HCT116 (cell line): ENCODE results near the gene RPL22L1. TPM values are rescaled to one million over a fixed set of nuclear protein-coding genes. Genes with fewer than 3 reads are reported as not detected.

ENCODE experiments used
- ATAC-seq: fragments of 200-7000 bp; cut with Tn5 transposase; 2 replicates; pipeline ENCODE4 v1.9.1; 2020; ENCODE audit warnings: mild to moderate bottlenecking, moderate library complexity
- BruUV-seq: library from RNA; stranded (reverse); fragments of 400-500 nt; replicated peaks from 2 replicates; lab custom pipeline; 2021; lab: Mats Ljungman, UMichigan
- CTCF ChIA-PET: fragments of 300-600 bp; sonication (Branson Sonifier 250); formaldehyde crosslinking; loops from one replicate; lab custom pipeline; 2021; ENCODE audit warnings: antibody characterized with exemption; lab: Charles Lee
- POLR2A ChIA-PET: fragments of 300-600, 350-600 bp; sonication (Branson Sonifier 250); formaldehyde crosslinking; loops from one replicate; lab custom pipeline; 2021; ENCODE audit warnings: antibody characterized with exemption; lab: Charles Lee
- RAD21 ChIA-PET, 2 experiments: fragments of 300-600 bp; sonication (Branson Sonifier 250); formaldehyde crosslinking; loops; one replicate each; lab custom pipeline; 2023; ENCODE audit warnings: low total read pairs in 2 of 2; ENCODE audit not compliant: uncharacterized antibody in 2 of 2, unreplicated experiment in 2 of 2, low non-redundant PET in 1 of 2; lab: Charles Lee
- DNase-seq: peaks from one replicate; pipeline ENCODE4 v3.0.0-alpha.2; 2010; ENCODE audit warnings: low read depth, low spot score
- H2AFZ ChIP-seq: fragments of 200-600 bp; shearing (Covaris generic), sonication (generic); 2 replicates; pipeline ENCODE4 v1.6.1; 2017; ENCODE audit warnings: low read depth, mixed run types, mixed read lengths, antibody characterized with exemption, low read length; ENCODE audit not compliant: poor library complexity, severe bottlenecking
- H3K27ac ChIP-seq: 2 replicates; pipeline ENCODE4 v1.5.1; 2012; ENCODE audit warnings: low read depth, low read length
- H3K27me3 ChIP-seq: fragments of 200-600 bp; sonication (generic); 2 replicates; pipeline ENCODE4 v1.6.1; 2016; ENCODE audit warnings: mixed run types, low read length, mixed read lengths; ENCODE audit not compliant: insufficient read depth
- H3K36me3 ChIP-seq, 2 experiments: fragments of 200-500 bp in 1 of 2; fragments of 200-600 bp in 1 of 2; sonication (Bioruptor generic) in 1 of 2; sonication (generic) in 1 of 2; 2 replicates each; pipeline versions ENCODE4 v1.5.1 to v1.6.1; 2014 to 2016; ENCODE audit warnings: low read length in 2 of 2, inconsistent platforms in 1 of 2, mixed read lengths in 1 of 2, mixed run types in 1 of 2; ENCODE audit not compliant: insufficient read depth in 2 of 2, control insufficient read depth in 1 of 2
- H3K4me1 ChIP-seq, 2 experiments: fragments of 200-600 bp in 1 of 2; sonication (generic) in 1 of 2; 2 replicates each; pipeline versions ENCODE4 v1.5.1 to v1.6.1; 2012 to 2017; ENCODE audit warnings: low read length in 2 of 2, inconsistent platforms in 1 of 2, mild to moderate bottlenecking in 1 of 2, mixed read lengths in 1 of 2, mixed run types in 1 of 2, moderate library complexity in 1 of 2; ENCODE audit not compliant: insufficient read depth in 2 of 2, control insufficient read depth in 1 of 2
- H3K4me2 ChIP-seq: fragments of 200-600 bp; sonication (generic); 2 replicates; pipeline ENCODE4 v1.6.1; 2017; ENCODE audit warnings: mixed run types, low read length, mixed read lengths
- H3K4me3 ChIP-seq, 2 experiments: fragments of 200-600 bp in 1 of 2; sonication (generic) in 1 of 2; replicated peaks in 1 of 2; 2 replicates each; pipeline ENCODE4 v1.5.1; 2011 to 2016; ENCODE audit warnings: low read length in 2 of 2, control low read depth in 1 of 2, low read depth in 1 of 2, mild to moderate bottlenecking in 1 of 2, mixed read lengths in 1 of 2, mixed run types in 1 of 2
- H3K79me2 ChIP-seq: fragments of 200-600 bp; sonication (generic); 2 replicates; pipeline ENCODE4 v1.6.1; 2017; ENCODE audit warnings: mild to moderate bottlenecking, mixed run types, low read length, moderate library complexity, mixed read lengths; ENCODE audit not compliant: insufficient read depth
- H3K9ac ChIP-seq: fragments of 200-600 bp; sonication (generic); 2 replicates; pipeline ENCODE4 v1.6.1; 2016; ENCODE audit warnings: low read length, mixed read lengths
- H3K9me2 ChIP-seq: fragments of 200-600 bp; sonication (generic), shearing (Covaris generic); 2 replicates; pipeline ENCODE4 v1.6.1; 2017; ENCODE audit warnings: mixed run types, mild to moderate bottlenecking, moderate library complexity; ENCODE audit not compliant: insufficient read depth
- H3K9me3 ChIP-seq, 2 experiments: fragments of 200-500 bp in 1 of 2; fragments of 200-600 bp in 1 of 2; sonication (Bioruptor generic) in 1 of 2; sonication (generic) in 1 of 2; 2 replicates each; pipeline ENCODE4 v1.6.1; 2014 to 2017; ENCODE audit warnings: low read length in 2 of 2, mixed read lengths in 2 of 2, inconsistent platforms in 1 of 2, low read depth in 1 of 2, mild to moderate bottlenecking in 1 of 2, mixed run types in 1 of 2, moderate library complexity in 1 of 2; ENCODE audit not compliant: control insufficient read depth in 1 of 2, insufficient read depth in 1 of 2
- H4K20me1 ChIP-seq: fragments of 200-600 bp; sonication (generic), shearing (Covaris generic); 2 replicates; pipeline ENCODE4 v1.6.1; 2017; ENCODE audit warnings: mixed run types, mild to moderate bottlenecking, moderate library complexity; ENCODE audit not compliant: insufficient read depth
- EGR1 ChIP-seq: IDR thresholded peaks from 2 replicates; pipeline ENCODE4 v1.6.1; 2012; ENCODE audit warnings: low read depth
- ELF1 ChIP-seq: IDR thresholded peaks from 2 replicates; pipeline ENCODE4 v1.6.1; 2012; ENCODE audit warnings: low read depth, borderline replicate concordance
- EZH2 ChIP-seq: fragments of 200-600 bp; sonication (generic); IDR thresholded peaks from 2 replicates; pipeline ENCODE4 v1.6.1; 2017; ENCODE audit warnings: antibody characterized with exemption, mixed run types
- FOSL1 ChIP-seq: IDR thresholded peaks from 2 replicates; pipeline ENCODE4 v1.6.1; 2012; ENCODE audit warnings: low read depth
- JUND ChIP-seq: IDR thresholded peaks from 2 replicates; pipeline ENCODE4 v1.6.1; 2012
- POLR2A ChIP-seq: IDR thresholded peaks from 2 replicates; pipeline ENCODE4 v1.7.0; 2011; ENCODE audit warnings: borderline replicate concordance; ENCODE audit not compliant: insufficient read depth, insufficient read length; ENCODE audit errors: extremely low read depth
- RAD21 ChIP-seq: IDR thresholded peaks from 2 replicates; pipeline ENCODE4 v1.6.1; 2012; ENCODE audit warnings: low read depth, mild to moderate bottlenecking
- REST ChIP-seq: IDR thresholded peaks from 2 replicates; pipeline ENCODE4 v1.6.1; 2012; ENCODE audit warnings: low read depth
- SIN3A ChIP-seq: IDR thresholded peaks from 2 replicates; pipeline ENCODE4 v1.6.1; 2012; ENCODE audit warnings: low read depth
- TCF7L2 ChIP-seq: IDR thresholded peaks from 2 replicates; pipeline ENCODE4 v1.7.0; 2011; ENCODE audit warnings: borderline replicate concordance, inconsistent platforms; ENCODE audit not compliant: insufficient read depth, insufficient read length; ENCODE audit errors: extremely low read depth
- ZBTB33 ChIP-seq: IDR thresholded peaks from 2 replicates; pipeline ENCODE4 v1.6.1; 2011; ENCODE audit warnings: mild to moderate bottlenecking, low read length, moderate library complexity; ENCODE audit not compliant: insufficient replicate concordance; ENCODE audit errors: extremely low read depth
- ZFX ChIP-seq: fragments of 450-650 bp; IDR thresholded peaks from 2 replicates; pipeline ENCODE4 v1.6.1; 2017
- ZNF274 ChIP-seq: fragments of 200-500 bp; sonication (Bioruptor generic); IDR thresholded peaks from 2 replicates; pipeline ENCODE4 v1.6.1; 2014; ENCODE audit warnings: mild to moderate bottlenecking, low read depth, low read length, inconsistent platforms
- intact Hi-C: fragments of 100-400 bp; cut with micrococcal nuclease; formaldehyde crosslinking; loops from 2 replicates; pipeline ENCODE4 v1.10.0; 2022
- total RNA-seq: library from RNA; stranded (reverse); gene quantifications from one replicate; pipeline ENCODE4 v1.2.1, GENCODE V29; 2021; ENCODE audit not compliant: unreplicated experiment
- TF ChIP-seq, protein P1 (sequence below): IDR thresholded peaks from 2 replicates; pipeline ENCODE4 v1.6.1; 2012

RPL22L1 gene
- total RNA-seq, 1 experiment from 2014 or later = 492 TPM

GRCh38 chr3:170862618-170863374 lies 7.2 kb downstream of the RPL22L1 start:
- BruUV-seq = no TSS peak
- Histone ChIP-seq H3K27ac (no peak overlapping the region), H3K4me3 (no peak overlapping the region), H3K9ac (no peak overlapping the region), H3K9me2 (no peaks in the 10 kb centered on the region), H2AFZ (no peak overlapping the region), H4K20me1 (peaks cover 21% of the 10 kb centered on the region), H3K9me3 (no peaks in the 10 kb centered on the region), H3K79me2 (peaks cover 9% of the 10 kb centered on the region), H3K4me2 (no peak overlapping the region), H3K4me1 (peaks cover 0 to 1% of the 10 kb centered on the region in 2 experiments; a peak in 3 of 4 replicates), H3K27me3 (no peaks in the 10 kb centered on the region), H3K36me3 (peaks cover 15 to 18% of the 10 kb centered on the region in 2 experiments)
- TF ChIP-seq EZH2 = no peak
- TF ChIP-seq JUND = no peak
- no peak for TF ChIP-seq ZBTB33
- TF ChIP-seq POLR2A = no peak
- TF ChIP-seq, protein P1, sequence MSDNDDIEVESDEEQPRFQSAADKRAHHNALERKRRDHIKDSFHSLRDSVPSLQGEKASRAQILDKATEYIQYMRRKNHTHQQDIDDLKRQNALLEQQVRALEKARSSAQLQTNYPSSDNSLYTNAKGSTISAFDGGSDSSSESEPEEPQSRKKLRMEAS = no peak
- TF ChIP-seq RAD21 = no peak
- TF ChIP-seq FOSL1 = no peak
- no peak for TF ChIP-seq EGR1
- TF ChIP-seq REST = no peak
- TF ChIP-seq TCF7L2 = no peak
- no peak for TF ChIP-seq ELF1
- no peak for TF ChIP-seq SIN3A
- no peak for TF ChIP-seq ZFX
- TF ChIP-seq ZNF274 = no peak
- ChIA-PET CTCF (no interaction called here), RAD21 (no interaction called here), POLR2A (no interaction called here)
- intact Hi-C loops = no loop called here
- DNase-seq (no peak), ATAC-seq (no peak)
